Hematopoietic multipotent progenitor cell (in vitro differentiated cells): Measurements from ENCODE around the gene TRIM36. TPM values are rescaled to one million over a fixed set of nuclear protein-coding genes. Genes with fewer than 3 reads are reported as not detected.

Source experiments
- DNase-seq, 3 donors: peaks; one replicate each; pipeline ENCODE4 v3.0.0-alpha.2; 2011 to 2015; ENCODE audit warnings: low read depth in 2 of 3, low spot score in 2 of 3
- total RNA-seq: library from RNA; depleted of rRNA; stranded (reverse); fragments of >200 nt; gene quantifications from one replicate; pipeline ENCODE4 v1.2.3, GENCODE V29; 2012

The TRIM36 gene
- total RNA-seq, 1 donor, result under 0.01 TPM

GRCh38 chr5:115079924-115080623, 89.6 kb downstream of the TRIM36 start:
- no peak for DNase-seq

Other genes starting within 250 kb of the TRIM36 start
- 7.3 TPM for gene PGGT1B, start 93.0 kb upstream of the TRIM36 start, total RNA-seq
- 3.8 TPM for gene CCDC112, start 126.7 kb upstream of the TRIM36 start, total RNA-seq